C4-2B (cell line): ENCODE results near the gene ZSCAN32.

Source experiments
- ZFX ChIP-seq: fragments of 450-650 bp; IDR thresholded peaks from 2 replicates; pipeline ENCODE4 v1.6.1; 2017
- TF ChIP-seq, protein P1 (sequence below): fragments of 450-650 bp; conservative IDR thresholded peaks from 2 replicates; pipeline ENCODE4 v1.5.1; 2017; ENCODE audit warnings: mild to moderate bottlenecking

- TF ChIP-seq, protein P1, sequence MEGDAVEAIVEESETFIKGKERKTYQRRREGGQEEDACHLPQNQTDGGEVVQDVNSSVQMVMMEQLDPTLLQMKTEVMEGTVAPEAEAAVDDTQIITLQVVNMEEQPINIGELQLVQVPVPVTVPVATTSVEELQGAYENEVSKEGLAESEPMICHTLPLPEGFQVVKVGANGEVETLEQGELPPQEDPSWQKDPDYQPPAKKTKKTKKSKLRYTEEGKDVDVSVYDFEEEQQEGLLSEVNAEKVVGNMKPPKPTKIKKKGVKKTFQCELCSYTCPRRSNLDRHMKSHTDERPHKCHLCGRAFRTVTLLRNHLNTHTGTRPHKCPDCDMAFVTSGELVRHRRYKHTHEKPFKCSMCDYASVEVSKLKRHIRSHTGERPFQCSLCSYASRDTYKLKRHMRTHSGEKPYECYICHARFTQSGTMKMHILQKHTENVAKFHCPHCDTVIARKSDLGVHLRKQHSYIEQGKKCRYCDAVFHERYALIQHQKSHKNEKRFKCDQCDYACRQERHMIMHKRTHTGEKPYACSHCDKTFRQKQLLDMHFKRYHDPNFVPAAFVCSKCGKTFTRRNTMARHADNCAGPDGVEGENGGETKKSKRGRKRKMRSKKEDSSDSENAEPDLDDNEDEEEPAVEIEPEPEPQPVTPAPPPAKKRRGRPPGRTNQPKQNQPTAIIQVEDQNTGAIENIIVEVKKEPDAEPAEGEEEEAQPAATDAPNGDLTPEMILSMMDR: no peak
- peak; percentile 97 for TF ChIP-seq ZFX
These were observed at the start of gene ZSCAN32, which contains the start of gene ZNF174 for GRCh38 chr16:3400779-3401688.
